GM23338 (cell line): ENCODE data around the gene TLCD3B. TPM values are rescaled to one million over a fixed set of nuclear protein-coding genes. Genes with fewer than 3 reads are reported as not detected.

Experiments used
- ATAC-seq: fragments of 200-7000 bp; cut with Tn5 transposase; 3 replicates; pipeline ENCODE4 v1.9.1; 2020
- DNase-seq: peaks from one replicate; pipeline ENCODE4 v3.0.0-alpha.2; 2015; ENCODE audit warnings: low spot score
- H2AFZ ChIP-seq: fragments of 200-600 bp; sonication (generic); 2 replicates; pipeline ENCODE4 v1.8.0; 2016; ENCODE audit warnings: antibody characterized with exemption, mild to moderate bottlenecking, moderate library complexity
- H3F3A ChIP-seq: fragments of 200-600 bp; sonication (generic); replicated peaks from 2 replicates; pipeline ENCODE4 v1.8.0; 2017; ENCODE audit warnings: antibody characterized with exemption, mixed run types, low read depth
- H3K27ac ChIP-seq: fragments of 200-600 bp; sonication (generic); 2 replicates; pipeline ENCODE4 v1.6.1; 2016; ENCODE audit warnings: low read depth
- H3K27me3 ChIP-seq: fragments of 200-600 bp; sonication (generic); 2 replicates; pipeline ENCODE4 v1.8.0; 2016; ENCODE audit warnings: mild to moderate bottlenecking, mixed run types, moderate library complexity; ENCODE audit not compliant: insufficient read depth
- H3K36me3 ChIP-seq: fragments of 200-600 bp; sonication (generic); 2 replicates; pipeline ENCODE4 v1.8.0; 2016; ENCODE audit warnings: mild to moderate bottlenecking; ENCODE audit not compliant: insufficient read depth
- H3K4me1 ChIP-seq: fragments of 200-600 bp; sonication (generic); 2 replicates; pipeline ENCODE4 v1.8.0; 2016; ENCODE audit warnings: mild to moderate bottlenecking, moderate library complexity; ENCODE audit not compliant: insufficient read depth
- H3K4me2 ChIP-seq: fragments of 200-600 bp; sonication (generic); 2 replicates; pipeline ENCODE4 v1.7.1; 2017; ENCODE audit warnings: mixed run types
- H3K4me3 ChIP-seq: fragments of 200-600 bp; sonication (generic); 2 replicates; pipeline ENCODE4 v1.6.1; 2016; ENCODE audit warnings: mixed run types
- H3K79me2 ChIP-seq: fragments of 200-600 bp; sonication (generic); replicated peaks from 2 replicates; pipeline ENCODE4 v1.8.0; 2017; ENCODE audit warnings: mild to moderate bottlenecking; ENCODE audit not compliant: insufficient read depth
- H3K9me2 ChIP-seq: fragments of 200-600 bp; sonication (generic); 2 replicates; pipeline ENCODE4 v1.8.0; 2017; ENCODE audit not compliant: insufficient read depth
- H4K20me1 ChIP-seq: fragments of 200-600 bp; sonication (generic); replicated peaks from 2 replicates; pipeline ENCODE4 v1.8.0; 2017; ENCODE audit warnings: mild to moderate bottlenecking; ENCODE audit not compliant: insufficient read depth
- H3K27ac Mint-ChIP-seq: 2 replicates; pipeline ENCODE4 v1.8.0; 2020; ENCODE audit warnings: inconsistent platforms, mild to moderate bottlenecking, moderate library complexity, mixed read lengths
- H3K27me3 Mint-ChIP-seq: 3 replicates; pipeline ENCODE4 v1.8.0; 2022; ENCODE audit warnings: low read depth, mild to moderate bottlenecking, moderate library complexity, mixed read lengths, inconsistent platforms; ENCODE audit not compliant: insufficient read depth, poor library complexity
- H3K36me3 Mint-ChIP-seq: 3 replicates; pipeline ENCODE4 v1.8.0; 2021; ENCODE audit warnings: low read depth, mild to moderate bottlenecking, inconsistent platforms, moderate library complexity, mixed read lengths
- H3K4me1 Mint-ChIP-seq: 3 replicates; pipeline ENCODE4 v1.8.0; 2020; ENCODE audit warnings: mild to moderate bottlenecking, inconsistent platforms, mixed read lengths
- H3K4me3 Mint-ChIP-seq: 3 replicates; pipeline ENCODE4 v1.8.0; 2021; ENCODE audit warnings: moderate library complexity, mild to moderate bottlenecking, inconsistent platforms, mixed read lengths
- H3K9me3 Mint-ChIP-seq: 3 replicates; pipeline ENCODE4 v1.8.0; 2020; ENCODE audit warnings: moderate library complexity, mild to moderate bottlenecking, inconsistent platforms, mixed read lengths
- CREB1 ChIP-seq: fragments of 250-450 bp; sonication (Bioruptor Pico); IDR thresholded peaks from 2 replicates; pipeline ENCODE4 v1.5.0; 2020; ENCODE audit warnings: low read depth, mild to moderate bottlenecking, moderate library complexity
- EZH2 ChIP-seq: fragments of 200-600 bp; sonication (generic); IDR thresholded peaks from one replicate; pipeline ENCODE4 v1.8.0; 2017; ENCODE audit warnings: antibody characterized with exemption, mild to moderate bottlenecking, low read depth; ENCODE audit not compliant: unreplicated experiment
- EZH2phosphoT487 ChIP-seq: fragments of 200-600 bp; sonication (generic); IDR thresholded peaks from one replicate; pipeline ENCODE4 v1.8.1; 2018; ENCODE audit warnings: antibody characterized with exemption; ENCODE audit not compliant: unreplicated experiment
- JUNB ChIP-seq: IDR thresholded peaks from one replicate; pipeline ENCODE4 v1.6.1; 2016; ENCODE audit warnings: antibody characterized with exemption; ENCODE audit not compliant: unreplicated experiment
- NANOG ChIP-seq: IDR thresholded peaks from 2 replicates; pipeline ENCODE4 v1.6.1; 2016; ENCODE audit warnings: antibody characterized with exemption, borderline replicate concordance
- POLR2AphosphoS5 ChIP-seq: IDR thresholded peaks from 2 replicates; pipeline ENCODE4 v1.6.1; 2016; ENCODE audit warnings: antibody characterized with exemption, low read depth
- REST ChIP-seq: IDR thresholded peaks from one replicate; pipeline ENCODE4 v1.6.1; 2018; ENCODE audit warnings: antibody characterized with exemption; ENCODE audit not compliant: unreplicated experiment
- STAT1 ChIP-seq: IDR thresholded peaks from one replicate; pipeline ENCODE4 v1.6.1; 2016; ENCODE audit warnings: antibody characterized with exemption; ENCODE audit not compliant: unreplicated experiment
- ZNF114 ChIP-seq: fragments of 250-450 bp; sonication (Bioruptor Pico); IDR thresholded peaks from 2 replicates; pipeline ENCODE4 v1.5.0; 2020; ENCODE audit warnings: mild to moderate bottlenecking, moderate library complexity
- ZNF331 ChIP-seq: fragments of 250-450 bp; sonication (Bioruptor Pico); IDR thresholded peaks from 2 replicates; pipeline ENCODE4 v1.5.0; 2020; ENCODE audit warnings: low read depth, mild to moderate bottlenecking, moderate library complexity
- ZNF462 ChIP-seq: fragments of 250-450 bp; sonication (Bioruptor Pico); IDR thresholded peaks from 2 replicates; pipeline ENCODE4 v1.5.0; 2020; ENCODE audit warnings: mild to moderate bottlenecking, moderate library complexity
- polyA plus RNA-seq: library from polyadenylated mRNA; unstranded; fragments of >200 nt; fragmentation: Nextera tagmentation; extraction: Ambion mirVana; gene quantifications from 2 replicates; pipeline ENCODE4 v1.2.1, GENCODE V29; 2016
- total RNA-seq: library from RNA; depleted of rRNA; stranded (reverse); fragments of >200 nt; shearing (Covaris generic); gene quantifications from 2 replicates; pipeline ENCODE4 v1.2.3, GENCODE V29; 2014
- TF ChIP-seq, protein P1 (sequence below): IDR thresholded peaks from 2 replicates; pipeline ENCODE4 v1.6.1; 2016; ENCODE audit warnings: antibody characterized with exemption
- TF ChIP-seq, protein P2 (sequence below), 2 experiments: fragments of 200-600 bp in 1 of 2; sonication (generic) in 1 of 2; conservative IDR thresholded peaks; 2 replicates each; pipeline versions ENCODE4 v1.5.1 to v1.6.1; 2016 to 2017; ENCODE audit warnings: antibody characterized with exemption in 2 of 2, low read depth in 2 of 2, mild to moderate bottlenecking in 2 of 2, moderate library complexity in 1 of 2

Gene TLCD3B
- total and polyA plus RNA-seq, 2 experiments from 2014 or later, result 14.2 to 37.4 TPM

DNA sequence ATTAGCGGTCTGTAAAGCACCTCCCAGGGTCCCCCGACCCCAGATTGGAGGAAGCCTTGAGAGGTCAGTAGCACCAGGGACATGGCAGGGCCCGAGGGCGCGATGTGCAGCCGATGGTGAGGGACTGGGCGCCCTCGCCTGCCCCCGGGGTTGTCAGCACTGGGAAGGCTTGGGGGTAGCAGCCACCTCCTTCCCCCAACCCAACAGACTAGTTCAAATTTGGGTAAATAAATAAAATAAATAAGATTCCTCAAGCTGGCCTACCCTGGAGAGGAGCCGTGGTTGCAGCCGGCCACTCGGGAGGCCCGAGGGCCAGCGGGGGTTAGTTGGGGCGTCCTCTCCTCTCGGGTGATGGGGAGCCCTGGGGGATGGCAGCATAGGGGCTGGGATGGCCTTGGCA is 6.6 kb downstream of the TLCD3B start:
- Histone ChIP-seq H3K36me3 (no peaks in the 10 kb centered on the region), H4K20me1 (no peaks in the 10 kb centered on the region; the same call in 1 of the 2 replicates), H3K4me3 (no peak overlapping the region), H3K79me2 (no peaks in the 10 kb centered on the region), H3K4me2 (no peak overlapping the region), H2AFZ (no peak overlapping the region), H3F3A (0 out of 2 replicates have a peak, but pooled peaks cover 8% of the 10 kb centered on the region), H3K27me3 (no peaks in the 10 kb centered on the region), H3K4me1 (peaks cover 8% of the 10 kb centered on the region; the same call in 1 of the 2 replicates), H3K27ac (no peak overlapping the region), H3K9me2 (no peaks in the 10 kb centered on the region)
- Mint-ChIP-seq H3K27me3 (peaks cover 11% of the 10 kb centered on the region), H3K4me1 (peaks cover 20% of the 10 kb centered on the region), H3K4me3 (no peak overlapping the region), H3K36me3 (peaks cover 3% of the 10 kb centered on the region; the same call in 2 of the 3 replicates), H3K27ac (no peak overlapping the region), H3K9me3 (no peaks in the 10 kb centered on the region; the same call in 2 of the 3 replicates)
- ATAC-seq (no peak), DNase-seq (no peak)
- TF ChIP-seq JUNB, result no peak
- TF ChIP-seq ZNF114 (CRISPR knock-in tag), result no peak
- no peak for TF ChIP-seq REST
- TF ChIP-seq ZNF331, result no peak
- TF ChIP-seq, protein P1, sequence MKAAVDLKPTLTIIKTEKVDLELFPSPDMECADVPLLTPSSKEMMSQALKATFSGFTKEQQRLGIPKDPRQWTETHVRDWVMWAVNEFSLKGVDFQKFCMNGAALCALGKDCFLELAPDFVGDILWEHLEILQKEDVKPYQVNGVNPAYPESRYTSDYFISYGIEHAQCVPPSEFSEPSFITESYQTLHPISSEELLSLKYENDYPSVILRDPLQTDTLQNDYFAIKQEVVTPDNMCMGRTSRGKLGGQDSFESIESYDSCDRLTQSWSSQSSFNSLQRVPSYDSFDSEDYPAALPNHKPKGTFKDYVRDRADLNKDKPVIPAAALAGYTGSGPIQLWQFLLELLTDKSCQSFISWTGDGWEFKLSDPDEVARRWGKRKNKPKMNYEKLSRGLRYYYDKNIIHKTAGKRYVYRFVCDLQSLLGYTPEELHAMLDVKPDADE, result no peak
- TF ChIP-seq EZH2, result no peak
- TF ChIP-seq CREB1, result no peak
- TF ChIP-seq POLR2AphosphoS5, result no peak
- no peak for TF ChIP-seq NANOG
- no peak for TF ChIP-seq STAT1
- TF ChIP-seq EZH2phosphoT487, result no peak
- no peak for TF ChIP-seq ZNF462
- TF ChIP-seq, protein P2, sequence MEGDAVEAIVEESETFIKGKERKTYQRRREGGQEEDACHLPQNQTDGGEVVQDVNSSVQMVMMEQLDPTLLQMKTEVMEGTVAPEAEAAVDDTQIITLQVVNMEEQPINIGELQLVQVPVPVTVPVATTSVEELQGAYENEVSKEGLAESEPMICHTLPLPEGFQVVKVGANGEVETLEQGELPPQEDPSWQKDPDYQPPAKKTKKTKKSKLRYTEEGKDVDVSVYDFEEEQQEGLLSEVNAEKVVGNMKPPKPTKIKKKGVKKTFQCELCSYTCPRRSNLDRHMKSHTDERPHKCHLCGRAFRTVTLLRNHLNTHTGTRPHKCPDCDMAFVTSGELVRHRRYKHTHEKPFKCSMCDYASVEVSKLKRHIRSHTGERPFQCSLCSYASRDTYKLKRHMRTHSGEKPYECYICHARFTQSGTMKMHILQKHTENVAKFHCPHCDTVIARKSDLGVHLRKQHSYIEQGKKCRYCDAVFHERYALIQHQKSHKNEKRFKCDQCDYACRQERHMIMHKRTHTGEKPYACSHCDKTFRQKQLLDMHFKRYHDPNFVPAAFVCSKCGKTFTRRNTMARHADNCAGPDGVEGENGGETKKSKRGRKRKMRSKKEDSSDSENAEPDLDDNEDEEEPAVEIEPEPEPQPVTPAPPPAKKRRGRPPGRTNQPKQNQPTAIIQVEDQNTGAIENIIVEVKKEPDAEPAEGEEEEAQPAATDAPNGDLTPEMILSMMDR (conservative IDR thresholded peaks at IDR 0.05; ENCODE audit: low read depth in 2 of 2), result no peak
